NCI-H524 (cell line): ENCODE results near the gene MYH9.
"Not testable (repeated sequence)": the region's sequence is repeated elsewhere in the genome, so short reads cannot be mapped to it uniquely, and the experiment has no call there.

Experiments
- DNase-seq, 2 experiments: peaks; one replicate each; lab custom pipeline; 2025; lab: John Stamatoyannopoulos, UW

MYH9 gene

DNA sequence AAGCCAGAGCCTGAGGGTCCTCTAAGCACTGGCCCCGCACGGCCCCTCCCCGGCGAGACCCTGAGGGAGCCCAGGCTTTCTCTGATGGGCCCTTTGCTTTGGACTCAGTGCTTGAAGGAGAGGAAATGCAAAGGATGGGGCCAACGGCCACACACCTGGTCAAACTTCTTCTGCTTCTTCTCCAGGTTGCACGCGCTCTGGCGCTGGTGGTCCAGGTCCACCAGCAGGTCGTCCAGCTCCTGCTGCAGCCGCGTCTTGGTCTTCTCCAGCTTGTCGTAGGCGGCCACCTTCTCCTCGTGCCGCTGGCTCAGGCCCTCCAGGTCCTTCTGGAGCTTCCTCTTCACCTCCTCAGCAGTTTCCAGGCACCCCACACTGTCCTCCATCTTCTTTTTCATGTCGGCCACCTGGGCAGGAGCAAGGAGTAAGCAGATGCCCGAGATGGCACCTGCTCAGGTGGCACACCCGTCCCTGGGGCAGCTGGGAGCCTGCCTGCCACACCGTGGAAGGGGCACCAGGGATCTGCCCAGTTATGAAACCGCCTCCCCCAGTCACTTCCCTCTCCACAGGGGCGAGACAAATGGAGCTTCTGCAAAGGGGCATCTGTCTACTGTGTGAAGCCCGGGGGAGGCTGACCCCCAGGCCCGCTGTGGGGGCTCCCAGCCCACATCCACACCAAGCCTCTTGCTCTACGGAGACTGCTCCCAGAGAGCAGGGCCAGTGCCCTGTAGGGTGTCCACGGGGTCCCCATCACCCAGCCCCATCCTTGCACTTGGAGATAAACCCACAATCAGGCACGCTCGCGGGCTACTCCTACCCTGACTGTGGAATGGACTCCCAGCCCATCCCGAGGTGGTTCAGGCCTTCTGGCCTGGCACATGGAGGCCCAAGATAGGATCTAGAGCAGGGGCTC, 95.7 kb downstream of the MYH9 start:
- no peak for DNase-seq

DNA sequence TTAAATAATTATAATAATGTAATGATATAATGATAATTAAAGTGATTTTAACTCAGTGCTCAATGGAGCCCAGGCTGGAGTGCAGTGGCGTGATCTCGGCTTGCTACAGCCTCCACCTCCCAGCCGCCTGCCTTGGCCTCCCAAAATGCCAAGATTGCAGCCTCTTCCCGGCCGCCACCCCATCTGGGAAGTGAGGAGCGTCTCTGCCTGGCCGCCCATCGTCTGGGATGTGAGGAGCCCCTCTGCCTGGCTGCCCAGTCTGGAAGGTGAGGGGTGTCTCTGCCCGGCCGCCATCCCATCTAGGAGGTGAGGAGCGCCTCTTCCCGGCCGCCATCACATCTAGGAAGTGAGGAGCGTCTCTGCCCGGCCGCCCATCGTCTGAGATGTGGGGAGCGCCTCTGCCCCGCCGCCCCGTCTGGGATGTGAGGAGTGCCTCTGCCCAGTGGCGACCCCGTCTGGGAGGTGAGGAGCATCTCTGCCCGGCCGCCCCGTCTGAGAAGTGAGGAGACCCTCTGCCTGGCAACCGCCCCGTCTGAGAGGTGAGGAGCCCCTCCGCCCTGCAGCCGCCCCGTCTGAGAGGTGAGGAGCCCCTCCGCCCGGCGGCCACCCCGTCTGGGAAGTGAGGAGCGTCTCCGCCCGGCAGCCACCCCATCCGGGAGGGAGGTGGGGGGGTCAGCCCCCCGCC, 97.2 kb downstream of the MYH9 start:
- DNase-seq, result not testable (repeated sequence)

DNA sequence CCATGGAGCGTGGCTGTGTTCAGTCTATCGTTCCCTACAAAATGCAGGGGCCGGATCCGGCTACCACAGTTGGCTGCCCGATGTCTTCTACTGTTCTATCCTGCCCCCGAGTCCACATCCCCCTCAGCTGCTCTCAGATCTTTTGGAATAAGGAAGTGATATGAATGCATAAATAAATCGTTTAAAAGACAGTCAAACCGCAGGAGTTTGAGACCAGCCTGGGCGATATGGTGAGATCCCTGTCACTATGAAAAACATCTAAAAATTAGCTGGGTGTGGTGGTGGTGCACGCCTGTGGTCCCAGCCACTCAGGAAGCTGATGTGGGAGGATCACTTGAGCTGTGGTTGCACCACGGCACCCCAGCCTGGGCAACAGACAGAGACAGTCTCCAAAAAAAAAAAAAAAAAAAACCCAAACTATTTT, 97.8 kb downstream of the MYH9 start:
- not testable (repeated sequence) for DNase-seq

DNA sequence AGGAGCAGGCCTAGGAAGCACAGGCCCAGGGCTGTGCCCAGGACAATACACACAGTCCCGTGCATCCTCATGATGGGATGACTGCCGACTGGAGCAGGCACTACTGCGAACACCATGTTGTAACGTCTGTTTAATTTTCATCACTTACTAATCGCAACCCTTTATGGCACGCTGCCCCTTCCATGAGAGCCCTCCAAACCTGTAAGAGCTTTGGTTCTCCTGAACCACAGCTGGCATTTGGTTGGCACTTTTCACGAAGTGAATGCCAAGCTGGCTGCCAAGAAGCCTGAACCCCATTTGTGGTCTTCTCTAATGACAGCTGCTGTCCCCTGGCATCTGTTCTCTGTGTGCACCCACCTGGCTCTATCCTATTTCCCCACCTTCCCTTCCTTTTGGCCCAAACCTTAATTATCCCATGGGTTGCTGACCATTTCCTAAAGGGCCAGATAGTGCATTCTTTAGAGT, 98.3 kb downstream of the MYH9 start:
- no peak for DNase-seq

DNA sequence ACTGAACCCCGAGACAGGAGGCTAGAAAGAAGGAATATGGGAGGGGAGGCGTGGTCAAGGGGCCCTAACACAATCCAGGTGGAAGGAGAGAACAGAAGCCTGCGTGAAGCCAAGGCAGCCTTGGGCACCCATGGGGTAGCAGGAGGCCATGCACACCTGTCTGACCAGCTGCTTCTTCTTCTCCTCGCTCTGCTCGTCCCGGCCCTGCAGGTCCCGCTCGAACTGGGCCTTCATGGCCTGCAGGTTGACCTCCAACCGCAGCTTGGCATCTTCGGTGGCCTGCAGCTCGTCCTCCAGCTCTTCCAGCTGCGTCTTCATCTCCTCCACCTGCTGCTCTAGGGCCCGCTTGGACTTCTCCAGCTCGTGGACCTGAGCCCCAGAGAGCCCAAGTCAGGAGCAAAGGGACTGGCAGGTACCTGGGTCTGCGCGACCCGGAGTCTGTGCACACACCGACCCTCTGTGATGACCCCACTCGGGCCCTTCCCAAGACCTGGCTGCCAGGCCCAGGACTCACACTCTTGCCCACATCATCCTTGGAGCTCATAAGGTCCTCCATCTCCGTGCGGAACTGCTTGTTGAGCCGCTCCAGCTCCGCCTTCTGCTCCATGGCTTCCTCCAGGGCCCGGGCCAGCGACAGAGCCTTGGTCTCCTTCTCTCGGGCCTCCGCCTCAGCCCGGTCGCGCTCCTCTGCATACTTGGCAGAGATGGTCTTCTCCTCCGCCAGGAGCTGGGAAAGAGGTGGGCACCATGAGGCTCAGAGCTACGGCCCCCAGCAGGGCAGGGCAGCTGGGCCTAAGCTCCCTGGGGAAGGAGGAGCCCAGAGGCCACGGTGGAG, 99.0 kb downstream of the MYH9 start:
- DNase-seq, result no peak

DNA sequence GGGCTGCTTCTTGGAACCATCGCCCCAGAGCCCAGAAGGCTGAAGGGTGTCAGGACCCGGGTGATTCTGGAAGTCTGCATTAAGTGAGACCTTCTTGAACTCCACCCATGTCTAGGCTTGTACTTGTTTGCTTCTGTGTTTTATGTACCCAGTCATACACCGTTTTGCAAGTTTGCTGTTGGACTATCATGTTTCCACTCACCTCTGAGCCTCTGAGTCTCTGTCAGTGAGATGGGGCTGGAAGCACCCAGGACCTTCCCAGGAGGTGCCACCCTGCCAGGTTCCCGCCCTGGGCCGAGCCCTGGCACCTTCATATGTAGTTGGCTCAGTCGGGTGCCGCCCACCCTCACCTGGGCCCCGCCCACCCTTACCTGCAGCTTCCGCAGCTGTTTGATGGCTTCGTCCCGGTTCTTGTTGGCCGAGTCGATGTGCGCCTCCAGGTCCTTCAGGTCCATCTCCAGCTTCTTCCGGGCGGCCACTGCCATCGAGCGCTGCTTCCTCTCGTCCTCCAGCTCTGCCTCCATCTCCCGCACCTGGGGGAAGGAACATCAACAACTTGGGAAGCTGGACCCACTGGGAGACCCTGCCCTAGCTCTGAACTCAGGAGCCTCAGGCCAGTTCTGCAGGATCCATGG, 99.8 kb downstream of the MYH9 start:
- no peak for DNase-seq

DNA sequence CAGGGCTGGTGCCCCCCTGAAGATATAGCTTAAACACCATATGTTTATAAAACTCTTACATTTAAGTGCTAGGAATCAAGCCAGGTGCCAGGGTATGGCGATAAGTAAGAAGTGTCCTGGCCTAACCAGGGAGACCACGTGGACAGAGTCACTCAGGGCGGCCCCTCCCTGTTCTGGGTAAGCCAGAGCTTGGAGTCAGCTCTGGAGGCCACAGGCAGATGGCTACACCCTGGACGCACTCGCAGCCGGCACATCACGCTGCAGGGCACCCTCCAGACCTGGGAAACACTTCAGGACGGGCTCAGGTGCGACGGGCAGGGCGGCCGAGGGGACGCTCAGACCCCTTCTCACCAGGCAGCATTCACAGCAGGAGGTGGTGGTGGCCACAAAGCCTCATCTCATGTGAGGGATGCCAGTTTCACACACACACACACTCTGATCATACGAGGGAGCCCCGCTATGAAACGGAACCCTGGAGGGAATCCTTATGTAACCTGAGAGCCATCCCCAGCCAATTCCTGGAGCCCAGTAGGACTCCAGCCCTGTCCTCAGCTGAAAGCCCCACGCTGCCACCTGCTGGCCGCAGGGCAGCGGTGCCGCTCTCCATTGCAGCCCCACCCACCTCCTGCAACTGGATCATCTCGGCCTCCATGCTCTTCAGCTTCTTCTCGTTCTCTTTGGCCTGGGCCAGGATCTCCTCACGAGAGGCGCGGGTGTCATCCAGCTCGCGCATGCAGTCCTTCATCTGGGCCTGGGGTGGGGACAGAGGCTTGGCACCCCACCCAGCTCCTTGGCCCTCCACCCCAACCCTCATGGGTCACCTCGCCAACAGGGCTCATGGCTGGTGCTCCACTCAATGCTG, 101.4 kb downstream of the MYH9 start:
- peak; percentile 69 to 83 for DNase-seq

DNA sequence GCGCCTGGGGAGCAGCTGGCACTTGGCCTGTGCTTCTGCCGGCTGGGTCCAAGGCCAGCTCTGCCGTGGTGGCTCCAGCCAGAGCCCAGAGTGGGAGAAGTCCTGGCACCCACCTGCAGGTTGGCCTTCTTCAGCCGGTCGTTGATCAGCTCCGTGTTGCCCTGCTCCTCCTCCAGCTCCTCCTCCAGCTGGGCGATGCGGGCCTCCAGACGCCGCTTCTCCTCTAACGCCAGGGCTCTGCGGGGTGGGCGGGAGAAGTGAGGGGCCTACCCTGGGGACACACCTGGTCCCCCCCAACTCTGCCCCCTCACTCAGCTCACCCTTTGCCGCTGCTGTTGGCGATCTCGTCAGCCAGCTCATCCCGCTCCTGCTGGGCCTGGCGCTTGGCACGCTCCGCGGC, 102.2 kb downstream of the MYH9 start:
- DNase-seq, result no peak

DNA sequence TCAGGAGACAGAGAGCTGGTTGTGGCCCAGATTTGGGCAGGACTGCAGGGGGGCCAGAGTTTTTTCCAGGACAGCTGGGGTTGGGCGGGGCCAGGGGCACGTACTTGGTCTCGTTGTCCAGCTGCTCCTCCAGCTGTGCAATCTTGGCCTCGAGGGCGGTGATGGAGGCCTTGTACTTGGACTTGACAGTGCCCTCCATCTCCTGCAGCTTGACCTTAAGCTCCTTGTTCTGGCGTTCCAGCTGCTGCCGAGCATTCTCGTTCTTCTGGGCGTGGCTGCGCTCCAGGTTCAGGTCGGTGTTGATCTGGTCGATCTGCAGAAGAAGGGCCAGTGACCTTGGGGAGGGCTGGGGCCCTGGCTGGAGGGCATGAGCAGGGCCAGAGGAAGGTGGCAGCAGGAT, 102.8 kb downstream of the MYH9 start:
- DNase-seq, result no peak

DNA sequence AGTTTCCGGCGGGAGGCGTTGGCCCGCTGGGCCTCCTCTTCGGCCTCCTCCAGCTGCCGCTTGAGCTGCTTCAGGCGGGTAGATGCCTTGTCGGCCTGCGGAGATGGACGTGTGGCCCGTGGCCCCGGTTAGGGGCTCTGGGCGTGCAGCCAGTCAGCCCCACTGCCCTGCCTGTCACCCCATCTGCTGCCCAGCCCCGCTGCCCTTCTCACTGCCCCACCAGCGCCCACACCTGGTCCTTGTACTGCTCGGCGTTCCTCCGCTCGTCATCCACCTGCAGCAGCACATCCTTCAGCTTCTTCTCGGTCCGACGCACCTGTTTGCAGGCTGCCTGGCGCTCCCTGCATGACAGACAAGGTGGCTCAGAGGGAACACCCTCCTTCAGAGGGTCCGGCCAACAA, 103.6 kb downstream of the MYH9 start:
- DNase-seq, result no peak

DNA sequence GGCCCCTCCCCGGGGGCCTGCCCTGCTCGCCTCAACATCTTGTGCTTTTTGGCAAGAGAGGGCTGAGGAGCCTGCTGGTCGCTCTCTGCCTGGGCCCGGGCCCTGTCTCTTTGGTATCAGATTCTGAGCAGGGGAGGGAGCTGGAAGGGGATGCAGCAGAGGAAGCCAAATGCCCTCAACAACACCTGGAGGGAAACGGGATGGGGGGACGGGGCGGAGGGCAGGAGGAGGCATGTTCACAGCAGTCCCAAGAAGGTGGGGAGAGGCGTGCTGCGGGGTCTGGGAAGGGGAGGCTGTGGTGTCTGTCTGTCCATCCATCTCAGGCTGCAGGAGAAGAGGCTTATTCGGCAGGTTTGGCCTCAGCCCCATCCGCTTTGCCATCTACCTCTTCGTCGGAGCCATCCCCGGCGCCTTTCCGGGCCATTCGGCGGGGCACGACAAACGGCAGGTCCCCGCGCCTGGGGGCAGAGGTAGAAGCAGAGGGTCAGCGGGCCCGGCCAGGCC, 105.4 kb downstream of the MYH9 start:
- DNase-seq, result no peak

DNA sequence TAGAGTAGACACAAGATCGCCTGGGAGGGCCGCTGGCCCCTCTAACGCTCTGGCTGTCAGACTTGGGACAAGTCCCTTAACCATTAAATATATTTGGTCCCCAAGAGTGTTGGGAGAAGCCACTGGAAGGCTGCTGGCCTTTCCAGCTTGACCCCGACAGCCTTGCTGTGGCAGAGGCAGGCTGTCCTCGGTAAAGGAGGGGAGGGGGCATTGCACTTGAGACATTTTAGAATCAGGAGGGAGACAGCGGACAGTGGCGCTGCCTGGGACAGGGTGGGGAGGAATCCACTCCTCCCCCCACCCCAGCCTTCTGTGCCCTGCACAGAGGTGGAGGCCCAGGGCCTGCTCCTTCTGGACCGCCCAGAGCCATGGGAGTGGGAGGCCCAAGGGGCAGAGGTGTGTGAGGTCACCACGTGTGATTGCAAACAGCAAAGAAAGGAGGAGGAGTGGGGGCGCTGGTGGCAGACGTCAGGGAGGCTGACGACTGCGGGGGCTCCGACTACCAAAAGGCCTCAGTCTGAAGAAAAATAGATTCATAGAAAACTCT, 105.9 kb downstream of the MYH9 start:
- DNase-seq, result no peak

DNA sequence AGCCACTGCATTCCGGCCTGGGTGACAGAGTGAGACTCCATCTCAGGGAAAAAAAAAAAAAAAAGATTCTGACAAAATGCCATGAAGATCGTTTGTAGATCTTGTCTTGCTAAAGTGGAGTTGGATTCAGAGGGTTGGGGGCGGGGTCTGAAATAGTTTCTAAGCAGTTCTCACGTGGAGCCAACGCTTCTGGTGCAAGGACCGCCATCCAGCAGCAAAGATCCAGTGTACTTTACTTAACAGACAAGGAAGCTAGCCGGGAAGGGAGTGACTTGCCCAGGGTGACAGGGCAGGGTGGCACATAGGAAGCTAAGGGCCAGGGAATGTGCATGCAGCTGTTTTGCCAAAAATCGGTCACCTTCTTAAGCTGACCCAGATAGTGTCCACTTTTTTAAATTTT, 107.4 kb downstream of the MYH9 start:
- no peak for DNase-seq

DNA sequence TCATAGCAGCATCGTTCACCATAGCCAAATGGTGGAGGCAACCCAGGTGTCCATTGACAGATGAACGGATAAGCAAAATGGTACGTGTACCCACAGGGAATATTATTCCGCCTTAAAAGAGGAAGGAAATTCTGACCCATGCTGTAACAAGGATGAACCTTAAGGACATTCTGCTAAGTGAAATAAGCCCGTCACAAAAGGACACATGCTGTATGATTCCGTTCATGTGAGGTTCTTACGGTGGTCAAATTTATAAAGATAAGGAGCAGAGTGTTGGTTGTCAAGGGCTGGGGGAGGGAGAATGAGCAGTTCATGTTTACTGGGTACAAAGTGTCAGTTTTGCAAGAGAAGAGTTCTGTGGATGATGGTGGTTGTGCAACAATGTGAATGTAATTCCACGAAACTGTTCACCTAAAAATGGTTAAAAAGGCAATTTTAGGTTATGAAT, 108.5 kb downstream of the MYH9 start:
- DNase-seq, result no peak

DNA sequence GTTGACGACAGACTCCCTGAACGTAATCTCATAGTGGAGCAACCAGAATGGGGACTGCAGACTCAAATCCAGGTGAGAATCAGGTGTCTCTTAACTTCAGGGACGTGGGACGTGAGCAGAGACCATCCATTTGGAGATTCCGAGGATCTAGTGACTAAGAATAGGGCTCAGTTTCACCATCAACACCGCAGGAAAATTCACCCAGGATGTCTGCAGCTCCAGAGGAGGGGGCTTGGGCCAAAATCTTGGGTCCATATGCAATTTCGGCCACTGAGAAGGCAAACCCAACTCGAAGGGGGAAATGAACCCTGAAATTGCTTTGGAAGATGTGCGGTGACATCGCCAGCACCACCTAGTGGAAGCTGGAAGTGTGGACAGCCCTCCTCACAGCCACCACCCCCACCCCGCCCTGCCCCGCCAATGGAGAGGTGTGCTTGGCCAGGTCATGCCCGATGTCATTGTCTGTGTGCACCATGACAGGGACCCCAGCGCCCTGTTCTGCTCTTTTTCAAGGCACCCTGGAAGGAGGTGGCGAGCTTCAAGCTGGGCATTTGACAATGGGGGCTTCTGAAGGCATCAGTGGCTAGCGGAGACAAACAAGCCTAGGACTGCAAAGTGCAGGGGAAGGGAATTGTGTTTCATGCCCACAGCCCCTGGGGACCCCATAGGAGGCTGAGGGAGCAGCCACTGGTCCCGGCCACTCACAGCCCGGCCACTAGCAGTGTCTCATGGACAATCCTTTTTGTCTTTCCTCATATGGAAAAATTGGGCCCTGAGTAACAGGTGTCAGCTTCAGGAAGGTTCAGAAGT, 110.1 kb downstream of the MYH9 start:
- peak; percentile 24 to 44 for DNase-seq

DNA sequence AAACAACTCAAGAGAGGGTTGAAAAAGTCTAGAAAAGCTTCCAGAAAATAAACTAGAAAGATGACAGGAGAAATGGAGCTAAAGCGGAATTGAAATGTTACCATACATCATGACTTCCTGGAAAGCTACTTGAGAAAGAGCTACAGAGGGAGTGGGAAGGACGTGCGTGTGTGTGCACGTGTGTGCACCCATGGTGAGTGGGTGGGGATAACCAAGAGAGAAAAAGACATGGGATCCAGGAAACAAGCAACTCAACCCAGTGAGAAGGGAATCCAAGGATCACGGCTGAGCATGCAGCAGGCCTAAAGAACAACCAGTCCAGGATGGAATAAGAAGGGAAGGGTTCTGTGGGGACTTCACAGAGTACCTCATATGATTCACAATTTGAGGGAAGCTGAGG, 113.2 kb downstream of the MYH9 start:
- DNase-seq, result no peak

DNA sequence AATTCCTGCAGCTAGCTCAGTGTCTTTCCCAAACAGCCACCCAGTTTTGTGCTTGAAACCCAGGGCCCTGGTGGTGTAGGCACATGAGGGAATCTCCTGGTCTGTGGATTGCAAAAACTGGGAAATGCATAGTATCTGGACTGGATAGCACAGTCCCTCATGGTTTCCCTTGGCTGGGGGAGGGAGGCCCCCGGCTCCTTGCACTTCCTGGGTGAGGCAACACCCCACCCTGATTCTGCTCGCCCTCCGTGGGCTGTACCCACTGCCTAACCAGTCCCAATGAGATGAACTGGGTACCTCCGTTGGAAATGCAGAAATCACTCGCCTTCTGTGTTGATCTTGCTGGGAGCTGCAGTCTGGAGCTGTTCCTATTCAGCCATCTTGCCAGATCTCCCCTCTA, 115.8 kb downstream of the MYH9 start:
- not testable (repeated sequence) for DNase-seq

DNA sequence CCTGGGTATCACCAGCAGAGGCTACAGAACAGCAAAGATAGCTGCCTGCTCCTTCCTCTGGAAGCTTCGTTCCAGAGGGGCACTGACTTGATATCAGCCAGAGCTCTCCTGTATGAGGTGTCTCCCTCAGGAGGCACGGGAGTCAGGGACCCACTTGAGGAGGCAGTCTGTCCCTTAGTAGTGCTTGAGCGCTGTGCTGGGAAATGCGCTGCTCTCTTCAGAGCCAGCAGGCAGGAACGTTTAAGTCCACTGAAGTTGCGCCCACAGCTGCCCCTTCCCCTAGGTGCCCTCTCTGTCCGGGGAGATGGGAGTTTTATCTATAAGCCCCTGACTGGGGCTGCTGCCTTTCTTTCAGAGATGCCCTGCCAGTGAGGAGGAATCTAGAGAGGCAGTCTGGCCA, 116.5 kb downstream of the MYH9 start:
- DNase-seq, result not testable (repeated sequence)

DNA sequence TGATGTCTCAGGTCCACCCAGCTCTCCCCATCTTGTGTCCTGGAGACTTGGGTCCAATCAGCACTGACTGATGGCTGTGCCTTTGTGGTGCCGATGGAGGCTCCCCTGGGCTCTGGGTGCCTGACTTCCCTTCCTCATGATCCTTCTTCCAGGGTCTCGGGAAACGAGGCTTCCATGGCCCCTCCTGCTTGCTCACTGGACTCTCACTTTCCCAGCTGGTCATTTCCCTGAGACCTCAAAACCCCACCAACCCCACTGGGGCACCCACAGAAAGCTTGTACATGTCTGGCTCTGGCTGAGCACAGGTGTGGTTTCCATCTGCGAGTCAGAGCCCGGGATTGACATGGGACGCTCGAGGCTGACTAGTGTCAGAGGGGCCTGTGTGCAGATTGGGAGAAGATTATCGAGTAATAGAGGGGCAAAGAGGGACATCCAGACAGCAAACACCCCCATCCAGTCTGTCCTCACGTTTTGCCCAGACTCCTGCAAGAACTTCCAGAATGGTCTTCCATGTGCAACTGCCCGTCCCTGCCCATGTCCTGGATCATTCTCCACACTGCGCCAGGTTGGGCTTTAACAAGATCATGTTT, 119.8 kb downstream of the MYH9 start:
- no peak for DNase-seq
